Endothelial cell (in vitro differentiated cells): Measurements from ENCODE around the gene S100A10. TPM values are rescaled to one million over a fixed set of nuclear protein-coding genes. Genes with fewer than 3 reads are reported as not detected.

ENCODE experiments used
- DNase-seq: peaks from one replicate; pipeline ENCODE4 v3.0.0; 2021; ENCODE audit warnings: low spot score
- H3K27ac Mint-ChIP-seq: one replicate; pipeline ENCODE4 v1.8.0; 2021; ENCODE audit warnings: mixed read lengths, inconsistent platforms; ENCODE audit not compliant: unreplicated experiment
- H3K27me3 Mint-ChIP-seq: one replicate; pipeline ENCODE4 v1.8.0; 2021; ENCODE audit warnings: mild to moderate bottlenecking, moderate library complexity, mixed read lengths, inconsistent platforms; ENCODE audit not compliant: unreplicated experiment
- H3K36me3 Mint-ChIP-seq: one replicate; pipeline ENCODE4 v1.8.0; 2021; ENCODE audit warnings: mild to moderate bottlenecking, low read depth, mixed read lengths, inconsistent platforms; ENCODE audit not compliant: unreplicated experiment
- H3K4me1 Mint-ChIP-seq: one replicate; pipeline ENCODE4 v1.8.0; 2021; ENCODE audit warnings: mild to moderate bottlenecking, mixed read lengths, inconsistent platforms; ENCODE audit not compliant: unreplicated experiment
- H3K4me3 Mint-ChIP-seq: one replicate; pipeline ENCODE4 v1.8.0; 2021; ENCODE audit warnings: mild to moderate bottlenecking, mixed read lengths, inconsistent platforms; ENCODE audit not compliant: unreplicated experiment
- H3K9me3 Mint-ChIP-seq: one replicate; pipeline ENCODE4 v1.8.0; 2021; ENCODE audit warnings: mixed read lengths, inconsistent platforms; ENCODE audit not compliant: unreplicated experiment
- CTCF ChIP-seq: fragments of 200-600 bp; sonication (generic); IDR thresholded peaks from one replicate; pipeline ENCODE4 v1.5.0; 2021; ENCODE audit warnings: antibody characterized with exemption; ENCODE audit not compliant: unreplicated experiment
- total RNA-seq: library from RNA; stranded (reverse); fragmentation: NEBNext Ultra II Directional; extraction: Animal tissue kit (Norgen Biotek cat#: 25700); gene quantifications from one replicate; pipeline ENCODE4 v1.2.1, GENCODE V29; 2021; ENCODE audit not compliant: unreplicated experiment

The S100A10 gene
- total RNA-seq, 1 donor from 2014 or later, result 241 TPM

- peaks cover 3% of the 10 kb centered on the region for H3K27me3 Mint-ChIP-seq
- H3K27ac Mint-ChIP-seq, result peak overlapping the region; percentile 33
- peak; percentile 28 for DNase-seq
- no peaks in the 10 kb centered on the region for H3K36me3 Mint-ChIP-seq
- no peaks in the 10 kb centered on the region for H3K4me1 Mint-ChIP-seq
- TF ChIP-seq CTCF, result no peak
- H3K4me3 Mint-ChIP-seq, result no peak overlapping the region
- H3K9me3 Mint-ChIP-seq, result no peaks in the 10 kb centered on the region
Observed at GRCh38 chr1:151945725-151946722, 47.6 kb downstream of the S100A10 start.

GRCh38 chr1:151944857-151945575, 48.6 kb downstream of the S100A10 start:
- Mint-ChIP-seq H3K4me1 (no peaks in the 10 kb centered on the region), H3K27ac (peak overlapping the region; percentile 33), H3K36me3 (no peaks in the 10 kb centered on the region), H3K27me3 (peaks cover 3% of the 10 kb centered on the region), H3K9me3 (no peaks in the 10 kb centered on the region), H3K4me3 (no peak overlapping the region)
- no peak for DNase-seq
- TF ChIP-seq CTCF, result no peak

GRCh38 chr1:151944126-151944856, 49.4 kb downstream of the S100A10 start:
- Mint-ChIP-seq H3K27me3 (peaks cover 3% of the 10 kb centered on the region), H3K27ac (peak overlapping the region; percentile 24), H3K36me3 (no peaks in the 10 kb centered on the region), H3K4me1 (no peaks in the 10 kb centered on the region), H3K9me3 (no peaks in the 10 kb centered on the region), H3K4me3 (no peak overlapping the region)
- TF ChIP-seq CTCF, result no peak
- no peak for DNase-seq

GRCh38 chr1:151943591-151943990, 50.1 kb downstream of the S100A10 start:
- no peaks in the 10 kb centered on the region for H3K36me3 Mint-ChIP-seq
- no peak overlapping the region for H3K4me3 Mint-ChIP-seq
- peaks cover 3% of the 10 kb centered on the region for H3K27me3 Mint-ChIP-seq
- H3K9me3 Mint-ChIP-seq, result no peaks in the 10 kb centered on the region
- no peak for DNase-seq
- H3K27ac Mint-ChIP-seq, result no peak overlapping the region
- no peaks in the 10 kb centered on the region for H3K4me1 Mint-ChIP-seq
- no peak for TF ChIP-seq CTCF
